HG03139 (cell line): Measurements from ENCODE around the gene HYAL3.
A peak's percentile ranks its signal among the peaks of the same experiment; 100 is the strongest.
"Not testable (repeated sequence)": the region's sequence is repeated elsewhere in the genome, so short reads cannot be mapped to it uniquely, and the experiment has no call there.

Experiments
- ATAC-seq: cut with Tn5 transposase; IDR thresholded peaks from one replicate; pipeline ENCODE4 v1.9.1; 2021; ENCODE audit not compliant: unreplicated experiment

The HYAL3 gene

DNA sequence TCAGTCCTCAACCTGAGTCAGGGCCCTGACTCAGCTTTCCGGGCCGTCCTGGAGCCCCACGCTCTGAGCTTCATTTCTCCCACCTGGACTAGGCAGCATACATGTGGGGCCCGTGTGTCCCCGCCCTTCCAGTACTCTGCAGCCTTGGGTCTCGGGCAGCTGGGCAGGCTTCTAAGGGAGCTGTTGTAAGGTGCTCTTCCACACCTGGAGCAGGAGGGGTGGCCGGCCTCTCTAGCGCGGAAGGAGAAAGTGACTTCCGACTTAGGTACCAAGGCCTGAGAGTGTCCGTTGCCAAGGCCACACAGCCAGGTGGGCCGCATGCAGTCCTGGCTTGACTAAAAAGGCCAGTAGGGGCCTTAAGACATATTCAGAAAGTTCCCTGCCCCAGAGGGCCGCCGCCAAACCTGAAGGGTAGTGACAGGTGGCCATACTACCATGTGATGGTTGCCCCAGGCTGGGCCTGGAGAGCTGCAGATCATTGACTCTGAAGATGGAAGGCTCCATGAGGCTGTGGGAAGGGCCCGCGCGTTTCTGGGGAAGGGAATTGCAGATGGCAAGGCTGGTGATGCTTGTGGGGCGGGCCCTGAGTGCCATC lies 39.7 kb downstream of the HYAL3 start:
- ATAC-seq, result peak; percentile 13

DNA sequence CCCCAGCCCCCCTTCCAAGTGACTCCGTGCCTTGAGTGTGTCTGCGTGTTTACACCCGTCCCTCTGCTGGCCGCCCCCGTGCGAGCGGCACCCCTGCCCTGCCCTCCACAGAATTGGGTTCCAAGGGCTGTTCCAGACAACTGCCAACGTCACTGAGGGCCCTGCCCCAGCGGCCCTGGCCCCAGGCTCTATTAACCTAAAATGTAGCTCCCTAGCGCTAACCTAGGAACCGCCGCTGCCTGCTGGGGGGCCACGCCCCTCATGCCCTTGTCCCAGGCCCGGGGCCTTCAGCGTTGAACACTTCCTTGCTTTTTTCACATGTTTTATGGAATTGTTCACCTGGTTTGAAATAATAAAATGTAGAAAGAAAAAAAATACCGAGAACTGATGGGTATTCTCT lies 40.2 kb downstream of the HYAL3 start:
- no peak for ATAC-seq

DNA sequence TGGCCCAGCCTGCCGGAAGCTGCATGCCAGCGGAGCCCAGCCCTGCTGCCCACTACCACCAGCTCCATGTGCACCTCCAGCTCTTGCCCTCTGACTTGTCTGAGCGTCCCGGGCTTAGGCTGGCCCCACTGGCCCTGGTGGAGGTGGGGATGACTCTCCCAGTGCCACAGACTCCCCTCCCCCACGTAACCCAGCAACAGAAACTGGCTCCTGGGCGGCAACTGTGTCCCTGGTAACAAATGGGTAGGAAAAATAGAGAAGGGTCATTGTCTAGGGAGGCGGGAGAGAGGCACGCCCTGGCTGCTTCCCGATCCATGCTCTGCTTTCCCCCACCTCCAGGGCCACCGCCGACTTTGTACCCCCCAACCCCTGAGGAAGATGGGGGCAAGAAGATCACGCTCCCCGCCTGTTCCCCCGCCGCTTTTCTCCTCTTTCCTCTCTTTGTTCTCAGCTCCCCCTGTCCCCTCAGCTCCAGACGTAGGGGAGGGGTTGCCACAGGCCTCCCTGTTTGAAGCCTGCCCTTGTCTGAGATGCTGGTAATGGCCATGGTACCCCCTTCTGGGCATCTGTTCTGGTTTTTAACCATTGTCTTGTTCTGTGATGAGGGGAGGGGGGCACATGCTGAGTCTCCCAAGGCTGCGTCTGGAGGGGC lies 41.0 kb downstream of the HYAL3 start:
- ATAC-seq, result no peak

- no peak for ATAC-seq
Measured at GRCh38 chr3:50256978-50257890, 42.0 kb downstream of the HYAL3 start.

GRCh38 chr3:50255251-50255615 lies 44.0 kb downstream of the HYAL3 start:
- no peak for ATAC-seq

- ATAC-seq, result no peak
Measured at GRCh38 chr3:50254577-50255250, 44.5 kb downstream of the HYAL3 start.

- ATAC-seq, result no peak
Measured at GRCh38 chr3:50251220-50251619, 48.0 kb downstream of the HYAL3 start.

GRCh38 chr3:50250514-50250913 lies 48.7 kb downstream of the HYAL3 start:
- ATAC-seq, result no peak

- no peak for ATAC-seq
Measured at GRCh38 chr3:50249457-50249856, 49.7 kb downstream of the HYAL3 start.

DNA sequence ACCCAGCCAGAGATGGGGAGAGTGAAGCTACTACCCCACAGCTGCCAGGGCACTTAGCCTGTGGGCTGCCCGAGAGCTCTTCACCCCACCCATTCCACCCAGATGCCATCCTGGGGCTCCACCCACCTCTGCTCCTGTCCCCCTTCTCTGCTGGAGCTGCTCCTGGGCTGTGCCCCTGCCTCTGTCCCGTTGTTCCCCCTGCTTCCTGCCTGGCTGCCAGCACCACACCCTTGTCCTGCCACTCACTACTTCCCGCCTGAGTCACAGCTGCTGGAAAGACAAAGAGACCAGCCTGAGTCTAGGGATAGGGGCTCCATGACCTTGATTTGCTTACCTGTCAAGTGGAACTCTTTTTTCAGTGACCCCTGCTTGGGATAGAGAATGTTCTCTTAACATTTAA lies 50.8 kb downstream of the HYAL3 start:
- no peak for ATAC-seq

GRCh38 chr3:50246517-50246954 lies 52.7 kb downstream of the HYAL3 start:
- ATAC-seq, result peak; percentile 47

GRCh38 chr3:50245831-50246516 lies 53.2 kb downstream of the HYAL3 start:
- ATAC-seq, result peak; percentile 57

DNA sequence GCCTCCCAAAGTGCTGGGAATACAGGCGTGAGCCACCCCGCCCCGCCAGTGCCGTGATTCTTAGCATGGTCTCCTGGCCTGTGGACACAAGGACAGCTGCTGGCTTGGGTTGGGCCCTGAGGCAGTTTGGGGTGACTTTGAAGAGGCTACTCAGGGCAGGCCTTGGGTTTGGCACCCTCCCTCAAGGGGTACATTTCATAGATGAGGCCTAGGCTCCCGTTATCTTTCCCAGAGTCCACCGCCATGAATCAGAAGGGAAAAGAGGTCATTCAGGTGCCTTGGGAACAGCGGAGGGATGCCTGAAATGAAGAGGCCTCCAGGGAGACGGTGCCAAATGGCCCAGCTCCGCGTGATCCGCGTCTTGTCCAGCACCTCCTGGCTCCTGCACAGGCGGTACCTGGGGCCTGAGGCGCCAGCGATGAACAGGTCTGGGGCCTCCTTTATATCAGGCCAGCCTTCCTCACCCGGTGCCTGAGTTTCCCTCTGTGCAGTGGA lies 53.9 kb downstream of the HYAL3 start:
- no peak for ATAC-seq

- ATAC-seq, result not testable (repeated sequence)
Measured at GRCh38 chr3:50244813-50245212, 54.4 kb downstream of the HYAL3 start.

GRCh38 chr3:50243543-50243895 lies 55.7 kb downstream of the HYAL3 start:
- ATAC-seq, result no peak

GRCh38 chr3:50242851-50243542 lies 56.2 kb downstream of the HYAL3 start:
- no peak for ATAC-seq
